ENCODE data around the gene P3H2.

GRCh38 chr3:190008432-190008831, 112.3 kb downstream of the P3H2 start:
- TF ChIP-seq CTCF (IDR thresholded peaks at IDR 0.05) (no peak), POLR2A (IDR thresholded peaks at IDR 0.05) (no peak)

Measured in thyroid gland (tissue), 4 donors.